Activated naive CD8-positive, alpha-beta T cell treated with anti-CD3 and anti-CD28 coated beads, Interleukin-2, amount 50 U/mL, for 16 hours (primary cell): Measurements from ENCODE around the gene ANO3.

Source experiments
- DNase-seq: peaks from one replicate; pipeline ENCODE4 v3.0.0-alpha.2; 2020; ENCODE audit warnings: low read depth, low spot score

Gene ANO3

GRCh38 chr11:26359055-26359454 is 27.1 kb downstream of the ANO3 start:
- DNase-seq = no peak

- no peak for DNase-seq
Observed at GRCh38 chr11:26365284-26365683, 33.4 kb downstream of the ANO3 start.

- no peak for DNase-seq
Observed at GRCh38 chr11:26377619-26378018, 45.7 kb downstream of the ANO3 start.

- DNase-seq = no peak
Observed at GRCh38 chr11:26399336-26399735, 67.4 kb downstream of the ANO3 start.

- DNase-seq = no peak
Observed at GRCh38 chr11:26410706-26411366, 78.9 kb downstream of the ANO3 start.

GRCh38 chr11:26412955-26413354 is 81.0 kb downstream of the ANO3 start:
- no peak for DNase-seq

- no peak for DNase-seq
Observed at GRCh38 chr11:26418386-26418912, 86.5 kb downstream of the ANO3 start.

- no peak for DNase-seq
Observed at GRCh38 chr11:26420331-26420730, 88.4 kb downstream of the ANO3 start.

GRCh38 chr11:26424255-26424654 is 92.3 kb downstream of the ANO3 start:
- no peak for DNase-seq

GRCh38 chr11:26439854-26440253 is 107.9 kb downstream of the ANO3 start:
- DNase-seq = no peak

GRCh38 chr11:26442131-26442530 is 110.2 kb downstream of the ANO3 start:
- DNase-seq = no peak

GRCh38 chr11:26443617-26444016 is 111.7 kb downstream of the ANO3 start:
- DNase-seq = no peak

- DNase-seq = no peak
Observed at GRCh38 chr11:26457636-26458035, 125.7 kb downstream of the ANO3 start.

GRCh38 chr11:26465274-26465673 is 133.3 kb downstream of the ANO3 start:
- no peak for DNase-seq

GRCh38 chr11:26467506-26467905 is 135.6 kb downstream of the ANO3 start:
- no peak for DNase-seq

- no peak for DNase-seq
Observed at GRCh38 chr11:26470992-26471391, 139.1 kb downstream of the ANO3 start.

- DNase-seq = no peak
Observed at GRCh38 chr11:26473216-26474194, 141.6 kb downstream of the ANO3 start.

- no peak for DNase-seq
Observed at GRCh38 chr11:26474401-26474800, 142.5 kb downstream of the ANO3 start.

- no peak for DNase-seq
Observed at GRCh38 chr11:26477396-26477795, 145.5 kb downstream of the ANO3 start.

- no peak for DNase-seq
Observed at GRCh38 chr11:26478710-26479109, 146.8 kb downstream of the ANO3 start.

GRCh38 chr11:26480041-26480440 is 148.1 kb downstream of the ANO3 start:
- no peak for DNase-seq

GRCh38 chr11:26483108-26483507 is 151.2 kb downstream of the ANO3 start:
- no peak for DNase-seq

GRCh38 chr11:26490546-26490945 is 158.6 kb downstream of the ANO3 start:
- no peak for DNase-seq
